ENCODE measurements around the gene UBASH3B.
A peak's percentile ranks its signal among the peaks of the same experiment; 100 is the strongest.

Gene UBASH3B

DNA sequence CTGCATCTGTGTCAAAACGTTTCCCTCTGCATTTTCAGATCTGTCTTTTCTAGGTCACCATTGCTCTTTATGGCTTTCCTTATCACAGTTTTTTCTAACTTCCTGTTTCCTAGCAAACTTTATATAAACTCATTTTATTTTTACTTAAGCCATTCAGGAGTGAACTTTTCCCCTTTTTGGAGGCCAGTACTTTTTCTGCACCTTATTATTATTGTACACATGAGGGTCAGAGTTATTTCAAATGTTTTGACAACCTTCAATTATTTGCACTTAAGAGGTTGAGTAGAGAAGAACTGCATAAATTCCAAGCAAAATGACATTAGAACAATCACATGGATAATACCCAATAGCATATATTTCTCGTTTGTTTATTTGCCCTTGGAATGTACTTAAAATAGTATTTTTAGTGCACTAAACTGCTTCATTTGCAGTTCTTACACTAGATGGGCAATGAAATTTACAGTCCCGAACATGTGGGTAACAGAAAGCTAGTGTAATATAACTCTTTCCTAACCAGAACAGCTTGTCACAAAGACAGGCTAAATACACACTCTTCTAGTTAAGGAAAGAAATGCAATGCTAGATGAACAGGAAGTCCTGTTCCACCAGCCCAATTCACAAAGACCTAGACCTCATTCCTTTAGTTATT is 79.5 kb downstream of the UBASH3B start:
- no peak for DNase-seq

DNA sequence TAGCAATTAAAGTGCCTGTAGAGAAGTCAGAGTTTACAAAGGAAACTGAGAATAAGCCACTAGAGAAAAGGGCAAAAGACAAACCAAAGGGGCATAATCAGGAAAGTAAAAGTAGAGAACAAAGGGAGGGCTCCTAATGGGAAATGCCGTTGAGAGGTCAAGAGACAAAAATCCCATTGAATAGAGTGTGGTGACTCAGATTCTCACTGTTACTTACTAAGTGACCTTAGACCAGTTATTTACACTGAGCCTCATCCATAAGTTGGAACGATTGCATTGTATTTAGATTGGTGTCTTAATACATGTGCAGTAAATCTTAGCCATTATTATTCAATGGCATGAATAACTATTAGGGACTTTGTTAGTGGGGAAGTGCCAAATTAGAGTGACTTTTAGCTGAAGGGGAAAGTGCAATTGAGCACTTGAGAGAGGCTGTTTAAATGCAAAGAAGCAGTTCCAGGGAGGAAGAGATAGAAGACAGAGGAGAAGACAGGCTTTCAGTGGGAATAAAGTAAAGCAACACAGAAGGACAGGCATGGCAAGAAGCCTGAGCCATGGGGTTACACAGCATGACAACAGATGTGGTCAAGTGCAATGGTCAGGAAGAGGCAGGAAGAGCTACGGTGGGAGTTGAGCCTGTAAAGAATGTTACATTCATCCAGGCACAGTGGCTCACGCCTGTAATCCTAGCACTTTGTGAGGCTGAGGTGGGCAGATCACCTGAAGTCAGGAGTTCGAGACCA is 82.6 kb downstream of the UBASH3B start:
- no peak for DNase-seq

DNA sequence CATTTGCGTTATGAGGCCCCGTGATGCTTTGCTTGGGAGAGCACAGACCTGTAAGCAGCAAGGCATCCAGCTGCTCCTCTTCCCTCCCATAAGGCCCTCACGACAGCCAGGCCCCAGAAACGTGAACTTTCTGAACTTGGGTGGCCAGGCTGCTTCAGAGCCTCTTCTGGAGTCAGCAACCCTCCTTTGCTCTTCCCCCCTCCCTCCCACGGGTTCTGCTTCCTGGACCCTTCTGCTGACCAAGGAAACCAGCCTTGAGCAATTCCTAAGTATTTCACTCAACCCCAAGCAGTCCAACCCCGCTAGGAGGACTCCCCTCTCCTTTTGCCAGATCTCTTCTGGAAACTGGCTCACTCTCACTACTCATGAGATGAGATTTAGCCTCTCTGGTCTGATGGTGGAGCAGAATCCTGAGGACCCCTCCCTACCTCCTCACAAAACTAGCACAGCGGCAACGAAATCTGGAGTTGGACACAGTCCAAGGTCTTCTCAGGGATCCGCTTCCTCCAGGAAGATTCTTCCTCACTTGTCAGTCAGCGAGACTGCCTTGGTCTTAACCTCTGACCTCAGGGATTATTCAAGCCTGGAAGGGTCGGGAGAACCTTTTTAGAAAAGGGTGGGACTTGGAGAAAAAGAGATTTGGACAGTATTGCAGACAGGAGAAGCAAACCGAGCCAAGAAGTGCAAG is 86.2 kb downstream of the UBASH3B start:
- no peak for DNase-seq

DNA sequence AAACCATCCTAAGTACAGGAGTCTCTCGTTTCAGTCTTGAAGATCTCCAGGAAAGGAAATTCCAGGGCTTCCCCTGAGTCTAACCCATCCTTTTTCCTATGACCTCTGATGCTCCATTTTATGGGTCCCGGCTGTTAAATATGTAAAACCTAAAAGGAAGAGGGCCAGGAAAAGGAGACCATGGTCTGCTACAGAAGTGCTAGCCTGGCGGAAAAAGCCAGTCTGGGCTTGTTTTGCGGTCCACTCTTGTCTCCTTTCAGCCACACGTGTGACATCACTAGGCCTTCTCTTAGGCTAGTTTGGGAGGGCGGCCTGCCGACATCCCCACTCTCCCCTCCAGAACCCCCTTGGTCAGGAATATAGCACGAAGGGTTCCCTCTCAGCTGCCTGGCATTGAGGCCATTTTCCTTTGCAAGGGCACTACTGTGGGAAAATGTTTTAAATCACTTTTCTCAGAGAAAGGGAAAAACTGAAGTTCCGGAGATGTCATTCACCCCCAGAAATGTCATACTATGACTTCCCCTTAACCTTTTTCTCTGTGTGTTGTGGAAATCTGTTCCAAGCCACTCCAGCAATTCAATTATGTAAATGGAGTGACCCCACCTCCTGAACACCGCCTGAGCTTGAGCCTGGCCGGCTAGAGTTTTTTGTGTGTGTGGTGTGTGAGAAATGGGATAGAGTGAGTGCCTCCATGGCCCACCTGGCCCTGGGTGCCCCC is 86.9 kb downstream of the UBASH3B start:
- no peak for DNase-seq

DNA sequence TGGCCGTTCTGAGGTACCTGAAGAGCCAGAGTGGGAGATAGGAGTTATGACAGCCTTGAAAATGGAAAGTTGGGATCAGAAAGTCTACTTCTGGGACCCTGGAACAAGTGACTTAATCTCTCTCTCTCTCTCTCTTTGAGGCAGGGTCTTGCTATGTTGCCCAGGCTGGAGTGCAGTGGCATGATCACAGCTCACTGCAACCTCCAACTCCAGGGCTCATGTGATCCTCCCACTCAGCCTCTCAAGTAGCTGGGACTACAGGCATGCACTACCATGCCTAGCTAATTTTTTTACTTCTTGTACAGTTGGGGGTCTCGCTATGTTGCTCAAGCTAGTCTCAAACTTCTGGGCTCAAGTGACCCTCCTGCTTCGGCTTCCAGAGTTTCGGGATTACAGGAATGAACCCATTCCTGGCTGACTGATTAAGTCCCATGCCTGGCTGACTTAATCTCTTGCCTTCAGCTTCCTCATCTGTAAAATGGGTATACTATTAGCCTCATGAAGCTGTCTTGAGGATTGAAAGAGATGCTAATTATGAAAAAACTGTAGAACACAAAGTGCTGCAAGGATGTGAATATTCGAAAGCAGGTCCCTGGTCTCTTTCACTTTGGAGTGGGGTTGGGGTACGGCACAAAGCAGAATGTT is 87.7 kb downstream of the UBASH3B start:
- no peak for DNase-seq

DNA sequence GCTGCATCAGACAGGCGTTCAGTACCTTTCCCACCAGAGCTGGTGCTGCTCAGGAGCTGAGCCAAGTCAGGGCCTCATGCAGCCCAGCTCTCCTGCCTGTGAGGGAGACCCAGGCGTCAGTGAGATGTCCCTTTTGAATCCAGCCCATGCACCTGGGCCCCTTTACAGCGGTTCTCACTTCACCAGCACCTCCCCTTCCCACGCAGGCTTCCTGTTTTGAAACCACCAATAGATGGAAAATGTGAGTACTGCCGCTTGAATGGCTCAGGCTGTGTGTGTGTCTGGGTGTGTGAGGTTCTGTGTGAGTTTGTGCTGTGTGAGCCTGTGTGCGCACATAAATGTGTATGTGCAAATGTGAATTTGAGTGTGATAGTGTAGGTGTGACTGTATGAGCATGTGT is 88.4 kb downstream of the UBASH3B start:
- no peak for DNase-seq

DNA sequence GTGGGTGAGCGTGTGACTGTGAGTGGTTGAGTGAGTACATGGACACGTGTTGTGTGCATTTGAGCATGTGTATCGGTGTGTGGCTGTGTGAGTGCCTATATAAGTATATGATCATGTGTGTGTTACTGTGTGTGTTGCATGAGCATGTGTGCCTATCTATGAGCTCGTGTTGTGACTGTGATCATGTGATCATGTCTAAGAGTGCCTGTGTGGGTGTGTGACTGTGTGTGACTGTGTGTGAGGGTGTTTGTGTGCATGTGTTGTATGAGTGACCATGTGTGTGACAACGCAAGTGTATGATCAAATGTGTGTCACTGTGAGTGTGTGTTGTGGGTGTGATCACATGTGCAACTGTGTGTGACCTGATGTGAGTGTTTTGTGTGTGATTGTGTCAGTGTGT is 88.8 kb downstream of the UBASH3B start:
- DNase-seq, result no peak

DNA sequence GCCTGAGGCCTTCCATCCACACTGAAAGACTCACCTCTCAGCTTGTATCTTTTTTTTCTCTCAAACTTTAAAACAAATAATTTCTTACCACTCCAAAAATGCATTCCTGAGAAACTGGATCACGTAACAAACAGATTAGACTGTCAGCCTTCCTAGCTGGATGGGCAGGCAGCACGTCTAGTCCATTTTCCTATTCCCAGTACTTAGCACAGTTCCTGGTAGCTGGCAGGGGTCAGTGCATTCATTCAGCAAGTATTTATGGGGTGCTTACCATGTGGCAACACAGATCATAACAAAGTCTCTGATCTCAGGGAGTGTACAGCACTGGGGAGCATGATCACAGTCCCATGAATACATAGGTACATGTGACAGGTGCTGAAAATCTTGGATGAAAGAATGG is 89.6 kb downstream of the UBASH3B start:
- no peak for DNase-seq

DNA sequence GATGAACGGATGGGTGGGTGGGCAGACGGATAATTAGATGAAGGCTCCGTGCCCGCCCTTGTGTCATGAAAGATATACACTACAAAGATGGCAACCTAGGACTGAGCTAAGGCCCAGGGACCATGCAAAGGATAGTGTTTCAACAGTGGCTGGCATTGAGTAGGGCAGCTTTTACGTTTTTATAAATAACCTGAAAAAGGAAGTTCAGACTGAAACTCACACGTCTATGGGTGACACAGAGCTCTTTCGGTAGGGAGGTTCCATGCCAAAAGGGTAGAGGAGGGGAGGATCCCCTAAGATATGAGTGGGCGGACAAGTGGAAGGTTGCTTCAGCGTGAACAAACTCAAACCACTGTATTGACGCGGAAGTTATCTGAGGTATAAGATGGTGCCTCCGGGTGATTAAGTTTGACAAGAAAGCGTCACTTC is 90.5 kb downstream of the UBASH3B start:
- no peak for DNase-seq

DNA sequence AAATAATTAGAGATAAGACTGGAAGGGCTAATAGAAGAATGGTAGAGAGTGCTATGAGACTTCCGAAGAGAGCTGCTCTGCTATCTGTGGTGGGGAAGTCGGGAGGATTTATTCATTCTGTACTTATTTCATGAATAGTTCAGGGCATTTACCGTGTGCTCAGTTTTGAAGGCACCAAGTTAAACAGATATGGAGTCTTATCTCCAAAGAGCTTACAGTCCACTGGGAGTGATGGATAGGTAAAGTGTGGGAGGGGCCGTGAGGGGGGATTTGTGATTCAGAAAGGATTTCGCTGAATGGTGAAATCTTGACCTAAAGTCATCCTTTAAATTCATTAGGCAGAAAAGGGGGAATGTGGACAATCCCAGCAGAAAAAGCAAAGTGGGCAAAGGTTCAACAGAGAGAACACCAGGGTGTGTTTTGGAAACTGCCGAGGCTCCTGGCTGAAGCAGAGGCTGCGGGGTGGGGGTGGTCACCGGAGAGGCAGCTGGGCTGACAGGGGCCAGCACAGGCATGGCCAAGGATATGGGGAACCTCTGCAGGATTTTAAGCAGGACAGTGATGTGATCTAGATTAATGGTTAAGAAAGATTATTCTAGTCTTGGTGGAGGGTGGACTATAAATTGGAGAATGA is 91.2 kb downstream of the UBASH3B start:
- DNase-seq, result no peak

DNA sequence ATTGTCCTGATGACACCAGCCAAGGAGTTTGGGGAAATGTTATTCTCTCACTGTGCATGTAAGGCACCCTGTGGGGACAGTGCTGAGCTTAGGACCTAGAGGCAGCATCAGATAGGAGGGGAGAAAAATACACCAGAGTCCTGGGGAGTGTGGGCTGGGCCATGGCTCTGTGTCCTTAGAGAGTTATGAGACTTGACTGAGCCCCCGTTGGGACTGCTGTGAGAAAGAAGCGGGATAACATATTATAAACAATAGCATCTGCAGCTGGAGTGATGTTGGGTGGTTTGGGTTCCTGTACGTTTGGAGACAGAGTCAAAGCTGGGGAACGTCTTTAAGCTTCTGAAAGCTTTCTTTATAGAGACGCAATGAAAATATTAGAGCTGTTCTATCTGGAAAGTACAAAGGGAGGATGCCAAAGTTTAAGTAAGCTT is 91.8 kb downstream of the UBASH3B start:
- DNase-seq, result no peak

DNA sequence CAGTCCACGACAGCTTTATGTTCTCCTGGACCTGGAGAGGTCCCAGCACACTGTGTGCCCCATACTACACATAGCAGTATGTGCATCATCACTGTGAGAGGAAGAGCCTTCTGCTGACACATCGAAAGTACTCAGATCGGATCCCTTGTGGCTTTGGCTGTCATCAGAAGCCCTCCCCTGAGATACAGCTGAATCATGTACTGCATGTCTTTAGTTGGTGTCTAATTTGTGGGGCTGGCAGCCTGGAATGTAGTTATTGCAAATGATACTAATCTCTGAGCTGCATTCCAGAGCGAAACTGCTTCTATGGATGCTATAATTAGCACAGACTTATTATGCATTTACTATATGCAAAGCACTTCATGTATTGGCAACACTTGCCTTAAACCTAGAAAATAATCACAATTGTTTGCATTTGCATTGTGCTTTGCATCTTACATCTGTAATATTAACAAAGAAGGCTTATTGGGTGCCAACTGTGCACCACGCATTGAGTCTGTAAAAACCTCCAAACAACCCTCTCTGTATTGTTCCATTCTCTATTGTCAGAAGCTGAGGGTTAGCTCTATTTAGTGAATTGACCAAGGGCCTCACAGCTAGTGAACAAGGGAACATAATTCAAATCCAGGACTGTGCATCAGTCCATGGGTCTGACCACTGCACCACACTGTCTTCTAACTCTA is 93.6 kb downstream of the UBASH3B start:
- peak; percentile 96 for DNase-seq

DNA sequence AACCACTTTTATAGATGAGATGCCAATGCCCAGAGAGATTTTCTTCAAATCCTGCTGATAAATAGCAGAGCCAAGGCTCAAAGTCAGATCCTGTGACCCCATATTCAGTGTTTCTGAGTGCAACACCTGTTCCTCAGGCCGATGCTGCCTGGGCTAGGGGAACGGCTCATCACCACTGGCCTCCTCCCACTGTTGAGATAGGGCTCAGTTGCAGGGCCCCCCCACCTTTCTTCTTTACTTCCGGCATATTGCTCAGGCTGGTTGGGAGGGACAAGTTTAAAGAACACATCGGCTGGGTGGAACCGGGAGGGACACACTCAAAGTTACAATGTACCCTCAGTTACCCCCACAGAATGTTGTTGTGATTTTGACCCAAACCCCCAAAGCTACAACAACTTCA is 94.5 kb downstream of the UBASH3B start:
- DNase-seq, result no peak

DNA sequence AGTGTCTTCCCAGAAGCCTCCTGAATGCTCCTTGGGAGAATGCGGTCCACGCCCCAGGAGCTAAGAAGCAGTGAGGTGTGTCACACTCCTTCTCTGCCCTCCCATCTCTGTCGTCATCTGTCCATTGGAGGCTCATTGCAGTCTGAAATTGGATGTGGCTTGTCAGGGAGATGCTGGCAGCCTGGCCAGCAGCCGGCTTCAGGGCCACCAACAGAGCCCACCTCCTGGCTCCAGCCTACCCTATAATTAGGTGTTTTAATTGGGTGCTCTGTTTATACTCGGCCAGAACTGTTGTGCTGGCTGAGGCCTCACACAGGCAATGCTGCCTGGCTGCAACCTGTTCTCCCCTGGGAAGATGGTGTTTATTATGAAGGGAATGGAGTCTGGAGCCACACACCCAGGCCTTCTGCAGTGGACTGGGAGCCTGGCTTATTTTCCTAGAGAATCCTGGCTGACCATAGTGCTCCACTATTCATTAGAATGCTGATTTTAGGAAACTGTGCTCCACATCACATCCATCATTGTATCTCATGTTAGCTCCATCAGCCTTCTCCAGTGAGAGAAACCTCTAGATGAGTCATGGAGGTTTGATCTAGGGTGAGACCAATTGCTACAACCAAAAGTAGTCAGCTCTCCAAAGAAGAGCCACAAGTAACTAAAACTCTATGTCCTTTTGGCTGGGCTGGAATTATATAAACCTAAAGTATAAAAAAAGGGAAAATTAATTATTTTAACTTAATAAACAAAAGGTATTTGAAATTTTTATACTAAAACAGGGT is 96.0 kb downstream of the UBASH3B start:
- DNase-seq, result no peak

DNA sequence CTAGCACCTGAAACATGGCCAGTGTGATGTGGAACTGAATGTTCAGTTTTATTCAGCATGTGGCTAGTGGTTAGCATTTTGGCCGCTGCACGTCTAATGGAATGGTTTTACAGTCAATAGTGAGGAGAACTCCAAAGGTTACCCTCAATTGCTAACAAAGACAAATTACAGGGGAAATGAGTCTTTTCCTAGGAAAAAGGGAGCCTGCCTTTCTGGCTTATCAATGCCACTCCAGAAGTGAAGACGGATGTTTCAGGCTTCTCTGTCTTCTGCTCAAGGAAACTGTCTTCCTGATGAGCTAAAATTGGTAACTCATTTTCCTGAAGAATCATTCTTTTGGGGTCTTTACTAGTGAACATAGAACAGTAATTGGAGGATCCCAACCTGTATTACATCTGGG is 98.5 kb downstream of the UBASH3B start:
- no peak for DNase-seq

DNA sequence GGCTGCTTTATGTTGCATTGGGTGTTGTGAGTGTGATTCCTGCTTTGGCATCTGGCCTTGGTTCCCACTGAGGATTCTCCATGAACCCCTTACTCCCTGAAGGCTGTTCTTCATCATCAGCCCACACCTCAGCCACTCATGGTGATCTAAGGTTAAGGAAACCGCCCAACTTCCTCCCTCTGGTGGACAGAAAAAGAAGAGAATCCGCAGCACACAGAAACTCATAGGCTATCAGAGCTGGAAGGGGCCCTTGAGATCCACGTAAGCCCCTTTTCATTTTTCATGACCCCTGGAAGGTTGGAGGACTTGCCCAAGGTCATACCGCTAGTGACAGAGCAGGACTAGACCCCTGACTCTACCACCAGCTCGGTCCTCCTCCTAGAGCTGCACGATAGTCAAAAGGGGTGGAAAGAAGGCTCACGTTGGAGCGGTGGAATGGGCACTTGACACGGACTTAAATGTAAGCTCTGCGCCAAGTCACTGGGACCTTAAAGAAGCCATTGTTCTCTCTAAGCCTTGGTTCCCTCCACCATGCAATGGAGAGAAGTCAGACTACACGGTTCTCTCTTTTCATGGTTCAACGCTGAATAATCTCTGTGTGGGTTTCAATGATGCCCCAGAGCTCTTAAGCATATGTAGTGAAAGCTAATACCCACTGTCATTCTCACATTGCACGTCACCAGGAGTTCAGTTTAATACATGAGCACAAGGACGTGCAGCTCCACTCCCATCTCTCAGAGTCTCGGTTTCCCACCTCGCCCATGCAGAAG is 99.2 kb downstream of the UBASH3B start:
- peak; percentile 81 for DNase-seq

DNA sequence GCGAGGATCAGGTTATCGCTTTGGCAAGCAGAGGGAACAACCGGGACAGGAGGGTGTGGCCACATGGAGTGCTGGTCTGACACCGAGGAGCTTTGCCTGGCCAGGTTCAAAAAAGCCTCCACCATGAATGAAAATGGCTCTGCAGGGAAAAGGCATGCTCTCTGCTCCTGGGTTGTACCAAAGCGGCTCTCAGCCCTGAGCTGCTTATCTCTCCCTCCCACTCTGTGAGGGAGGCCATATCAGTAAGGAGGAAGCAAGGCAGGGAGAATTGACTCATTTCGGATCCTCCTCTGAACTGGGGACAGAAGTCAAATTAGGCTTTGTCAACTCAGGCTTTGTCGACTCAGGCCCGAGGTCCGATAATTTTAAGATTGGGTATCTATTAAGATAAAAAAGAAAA is 99.9 kb downstream of the UBASH3B start:
- no peak for DNase-seq

DNA sequence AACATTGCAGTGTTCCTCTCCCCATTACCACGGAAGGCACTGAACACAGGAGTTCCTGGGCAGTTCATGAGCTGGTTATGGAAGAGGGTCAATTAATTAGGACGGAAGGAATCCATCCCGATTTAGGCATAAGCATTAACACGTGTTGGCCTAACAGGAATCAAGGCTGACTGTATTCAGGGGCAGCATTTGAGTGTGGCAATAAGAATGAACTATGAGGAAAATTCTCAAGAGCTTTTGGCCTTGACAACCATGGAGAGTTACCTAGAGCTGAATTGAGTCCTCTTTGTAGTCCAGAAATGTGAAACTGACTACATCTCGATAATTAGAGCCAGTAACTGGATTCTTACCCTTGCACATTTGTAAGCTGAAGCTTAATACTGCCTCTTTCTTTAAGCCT is 100.4 kb downstream of the UBASH3B start:
- DNase-seq, result no peak

DNA sequence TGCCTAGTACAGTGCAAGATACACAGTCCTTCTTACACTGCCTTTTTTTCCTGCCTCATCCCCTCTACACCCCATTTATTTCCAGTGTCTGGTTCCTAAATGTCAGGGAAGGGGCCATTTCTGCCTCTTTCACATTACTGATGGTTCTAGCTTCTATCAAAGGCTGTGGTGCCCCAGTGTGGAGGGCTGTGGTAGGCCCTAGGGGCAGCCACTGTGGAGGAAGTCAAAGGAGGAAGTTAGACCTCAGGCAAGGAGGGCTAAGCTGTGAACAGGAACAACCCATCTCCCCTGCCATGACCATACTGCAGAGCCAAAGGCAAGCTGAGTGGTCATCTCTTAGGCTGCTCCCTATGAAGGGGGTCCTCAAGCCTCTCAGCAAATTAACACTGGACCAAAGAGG is 100.9 kb downstream of the UBASH3B start:
- no peak for DNase-seq

DNA sequence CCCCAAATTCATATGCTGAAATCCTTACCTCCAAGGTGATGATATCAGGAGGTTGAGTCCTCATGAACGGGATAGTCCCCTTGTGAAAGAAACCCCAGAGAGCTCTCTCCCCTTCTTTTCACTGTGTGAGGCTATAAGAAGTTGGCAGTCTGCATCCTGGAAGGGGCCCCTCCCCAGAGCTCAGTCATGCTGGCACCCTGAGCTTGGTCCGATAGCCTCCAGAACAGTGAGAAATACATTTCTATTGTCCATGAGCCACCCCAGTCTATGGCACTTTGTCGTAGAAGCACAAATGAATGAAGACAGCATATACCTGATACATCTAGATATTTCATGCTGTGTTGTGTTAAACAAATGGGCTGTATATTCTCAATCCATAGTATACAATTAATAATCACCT is 101.7 kb downstream of the UBASH3B start:
- DNase-seq, result no peak

All from NCI-H526 treated with DMSO at 0.1 percent for 48 hours (cell line).